HCT116 (cell line): ENCODE data around the gene PC. TPM values are rescaled to one million over a fixed set of nuclear protein-coding genes. Genes with fewer than 3 reads are reported as not detected.
A peak's percentile ranks its signal among the peaks of the same experiment; 100 is the strongest.

Experiments
- ATAC-seq: fragments of 200-7000 bp; cut with Tn5 transposase; 2 replicates; pipeline ENCODE4 v1.9.1; 2020; ENCODE audit warnings: mild to moderate bottlenecking, moderate library complexity
- Bru-seq: library from RNA; stranded (reverse); fragments of 400-500 nt; gene quantifications from one replicate; lab custom pipeline; 2021; lab: Mats Ljungman, UMichigan
- BruChase-seq, 2 experiments: library from RNA; stranded (reverse); fragments of 400-500 nt; gene quantifications; one replicate each; lab custom pipeline; 2021; lab: Mats Ljungman, UMichigan
- BruUV-seq: library from RNA; stranded (reverse); fragments of 400-500 nt; replicated peaks from 2 replicates; lab custom pipeline; 2021; lab: Mats Ljungman, UMichigan
- CTCF ChIA-PET: fragments of 300-600 bp; sonication (Branson Sonifier 250); formaldehyde crosslinking; loops from one replicate; lab custom pipeline; 2021; ENCODE audit warnings: antibody characterized with exemption; lab: Charles Lee
- POLR2A ChIA-PET: fragments of 300-600, 350-600 bp; sonication (Branson Sonifier 250); formaldehyde crosslinking; loops from one replicate; lab custom pipeline; 2021; ENCODE audit warnings: antibody characterized with exemption; lab: Charles Lee
- RAD21 ChIA-PET, 2 experiments: fragments of 300-600 bp; sonication (Branson Sonifier 250); formaldehyde crosslinking; loops; one replicate each; lab custom pipeline; 2023; ENCODE audit warnings: low total read pairs in 2 of 2; ENCODE audit not compliant: uncharacterized antibody in 2 of 2, unreplicated experiment in 2 of 2, low non-redundant PET in 1 of 2; lab: Charles Lee
- DNase-seq: peaks from one replicate; pipeline ENCODE4 v3.0.0-alpha.2; 2010; ENCODE audit warnings: low read depth, low spot score
- H2AFZ ChIP-seq: fragments of 200-600 bp; shearing (Covaris generic), sonication (generic); 2 replicates; pipeline ENCODE4 v1.6.1; 2017; ENCODE audit warnings: low read depth, mixed run types, mixed read lengths, antibody characterized with exemption, low read length; ENCODE audit not compliant: poor library complexity, severe bottlenecking
- H3K27ac ChIP-seq: 2 replicates; pipeline ENCODE4 v1.5.1; 2012; ENCODE audit warnings: low read depth, low read length
- H3K27me3 ChIP-seq: fragments of 200-600 bp; sonication (generic); 2 replicates; pipeline ENCODE4 v1.6.1; 2016; ENCODE audit warnings: mixed run types, low read length, mixed read lengths; ENCODE audit not compliant: insufficient read depth
- H3K36me3 ChIP-seq, 2 experiments: fragments of 200-500 bp in 1 of 2; fragments of 200-600 bp in 1 of 2; sonication (Bioruptor generic) in 1 of 2; sonication (generic) in 1 of 2; 2 replicates each; pipeline versions ENCODE4 v1.5.1 to v1.6.1; 2014 to 2016; ENCODE audit warnings: low read length in 2 of 2, inconsistent platforms in 1 of 2, mixed read lengths in 1 of 2, mixed run types in 1 of 2; ENCODE audit not compliant: insufficient read depth in 2 of 2, control insufficient read depth in 1 of 2
- H3K4me1 ChIP-seq, 2 experiments: fragments of 200-600 bp in 1 of 2; sonication (generic) in 1 of 2; 2 replicates each; pipeline versions ENCODE4 v1.5.1 to v1.6.1; 2012 to 2017; ENCODE audit warnings: low read length in 2 of 2, inconsistent platforms in 1 of 2, mild to moderate bottlenecking in 1 of 2, mixed read lengths in 1 of 2, mixed run types in 1 of 2, moderate library complexity in 1 of 2; ENCODE audit not compliant: insufficient read depth in 2 of 2, control insufficient read depth in 1 of 2
- H3K4me2 ChIP-seq: fragments of 200-600 bp; sonication (generic); 2 replicates; pipeline ENCODE4 v1.6.1; 2017; ENCODE audit warnings: mixed run types, low read length, mixed read lengths
- H3K4me3 ChIP-seq, 2 experiments: fragments of 200-600 bp in 1 of 2; sonication (generic) in 1 of 2; replicated peaks in 1 of 2; 2 replicates each; pipeline ENCODE4 v1.5.1; 2011 to 2016; ENCODE audit warnings: low read length in 2 of 2, control low read depth in 1 of 2, low read depth in 1 of 2, mild to moderate bottlenecking in 1 of 2, mixed read lengths in 1 of 2, mixed run types in 1 of 2
- H3K79me2 ChIP-seq: fragments of 200-600 bp; sonication (generic); 2 replicates; pipeline ENCODE4 v1.6.1; 2017; ENCODE audit warnings: mild to moderate bottlenecking, mixed run types, low read length, moderate library complexity, mixed read lengths; ENCODE audit not compliant: insufficient read depth
- H3K9ac ChIP-seq: fragments of 200-600 bp; sonication (generic); 2 replicates; pipeline ENCODE4 v1.6.1; 2016; ENCODE audit warnings: low read length, mixed read lengths
- H3K9me2 ChIP-seq: fragments of 200-600 bp; sonication (generic), shearing (Covaris generic); 2 replicates; pipeline ENCODE4 v1.6.1; 2017; ENCODE audit warnings: mixed run types, mild to moderate bottlenecking, moderate library complexity; ENCODE audit not compliant: insufficient read depth
- H3K9me3 ChIP-seq, 2 experiments: fragments of 200-500 bp in 1 of 2; fragments of 200-600 bp in 1 of 2; sonication (Bioruptor generic) in 1 of 2; sonication (generic) in 1 of 2; 2 replicates each; pipeline ENCODE4 v1.6.1; 2014 to 2017; ENCODE audit warnings: low read length in 2 of 2, mixed read lengths in 2 of 2, inconsistent platforms in 1 of 2, low read depth in 1 of 2, mild to moderate bottlenecking in 1 of 2, mixed run types in 1 of 2, moderate library complexity in 1 of 2; ENCODE audit not compliant: control insufficient read depth in 1 of 2, insufficient read depth in 1 of 2
- H4K20me1 ChIP-seq: fragments of 200-600 bp; sonication (generic), shearing (Covaris generic); 2 replicates; pipeline ENCODE4 v1.6.1; 2017; ENCODE audit warnings: mixed run types, mild to moderate bottlenecking, moderate library complexity; ENCODE audit not compliant: insufficient read depth
- CBX3 ChIP-seq: IDR thresholded peaks from 2 replicates; pipeline ENCODE4 v1.6.1; 2012; ENCODE audit warnings: low read depth
- EGR1 ChIP-seq: IDR thresholded peaks from 2 replicates; pipeline ENCODE4 v1.6.1; 2012; ENCODE audit warnings: low read depth
- JUND ChIP-seq: IDR thresholded peaks from 2 replicates; pipeline ENCODE4 v1.6.1; 2012
- POLR2A ChIP-seq: IDR thresholded peaks from 2 replicates; pipeline ENCODE4 v1.7.0; 2011; ENCODE audit warnings: borderline replicate concordance; ENCODE audit not compliant: insufficient read depth, insufficient read length; ENCODE audit errors: extremely low read depth
- POLR2AphosphoS5 ChIP-seq: IDR thresholded peaks from 2 replicates; pipeline ENCODE4 v1.6.1; 2011; ENCODE audit warnings: mild to moderate bottlenecking, low read depth, low read length, moderate library complexity
- SIN3A ChIP-seq: IDR thresholded peaks from 2 replicates; pipeline ENCODE4 v1.6.1; 2012; ENCODE audit warnings: low read depth
- SP1 ChIP-seq: IDR thresholded peaks from 2 replicates; pipeline ENCODE4 v1.6.1; 2012; ENCODE audit warnings: low read depth
- ZNF274 ChIP-seq: fragments of 200-500 bp; sonication (Bioruptor generic); IDR thresholded peaks from 2 replicates; pipeline ENCODE4 v1.6.1; 2014; ENCODE audit warnings: mild to moderate bottlenecking, low read depth, low read length, inconsistent platforms
- intact Hi-C: fragments of 100-400 bp; cut with micrococcal nuclease; formaldehyde crosslinking; loops from 2 replicates; pipeline ENCODE4 v1.10.0; 2022
- long read RNA-seq: library from polyadenylated mRNA; unstranded; transcript quantifications from one replicate; pipeline ENCODE4 v2.0.0, GENCODE V29; 2021; ENCODE audit not compliant: unreplicated experiment
- polyA plus RNA-seq: library from polyadenylated mRNA; unstranded; fragments of >200 nt; gene quantifications from 2 replicates; pipeline ENCODE4 v1.2.1, GENCODE V29; 2012; ENCODE audit warnings: missing spikeins
- total RNA-seq: library from RNA; stranded (reverse); gene quantifications from one replicate; pipeline ENCODE4 v1.2.1, GENCODE V29; 2021; ENCODE audit not compliant: unreplicated experiment
- TF ChIP-seq, protein P1 (sequence below): IDR thresholded peaks from 2 replicates; pipeline ENCODE4 v1.6.1; 2012
- TF ChIP-seq, protein P2 (sequence below): IDR thresholded peaks from 2 replicates; pipeline ENCODE4 v1.6.1; 2012

Gene PC, protein sequence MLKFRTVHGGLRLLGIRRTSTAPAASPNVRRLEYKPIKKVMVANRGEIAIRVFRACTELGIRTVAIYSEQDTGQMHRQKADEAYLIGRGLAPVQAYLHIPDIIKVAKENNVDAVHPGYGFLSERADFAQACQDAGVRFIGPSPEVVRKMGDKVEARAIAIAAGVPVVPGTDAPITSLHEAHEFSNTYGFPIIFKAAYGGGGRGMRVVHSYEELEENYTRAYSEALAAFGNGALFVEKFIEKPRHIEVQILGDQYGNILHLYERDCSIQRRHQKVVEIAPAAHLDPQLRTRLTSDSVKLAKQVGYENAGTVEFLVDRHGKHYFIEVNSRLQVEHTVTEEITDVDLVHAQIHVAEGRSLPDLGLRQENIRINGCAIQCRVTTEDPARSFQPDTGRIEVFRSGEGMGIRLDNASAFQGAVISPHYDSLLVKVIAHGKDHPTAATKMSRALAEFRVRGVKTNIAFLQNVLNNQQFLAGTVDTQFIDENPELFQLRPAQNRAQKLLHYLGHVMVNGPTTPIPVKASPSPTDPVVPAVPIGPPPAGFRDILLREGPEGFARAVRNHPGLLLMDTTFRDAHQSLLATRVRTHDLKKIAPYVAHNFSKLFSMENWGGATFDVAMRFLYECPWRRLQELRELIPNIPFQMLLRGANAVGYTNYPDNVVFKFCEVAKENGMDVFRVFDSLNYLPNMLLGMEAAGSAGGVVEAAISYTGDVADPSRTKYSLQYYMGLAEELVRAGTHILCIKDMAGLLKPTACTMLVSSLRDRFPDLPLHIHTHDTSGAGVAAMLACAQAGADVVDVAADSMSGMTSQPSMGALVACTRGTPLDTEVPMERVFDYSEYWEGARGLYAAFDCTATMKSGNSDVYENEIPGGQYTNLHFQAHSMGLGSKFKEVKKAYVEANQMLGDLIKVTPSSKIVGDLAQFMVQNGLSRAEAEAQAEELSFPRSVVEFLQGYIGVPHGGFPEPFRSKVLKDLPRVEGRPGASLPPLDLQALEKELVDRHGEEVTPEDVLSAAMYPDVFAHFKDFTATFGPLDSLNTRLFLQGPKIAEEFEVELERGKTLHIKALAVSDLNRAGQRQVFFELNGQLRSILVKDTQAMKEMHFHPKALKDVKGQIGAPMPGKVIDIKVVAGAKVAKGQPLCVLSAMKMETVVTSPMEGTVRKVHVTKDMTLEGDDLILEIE
- total RNA-seq (24.1 TPM), Bru-seq, nascent RNA (percentile 46 among the genes with signal in this experiment), BruChase-seq, experiment 1, labeled RNA remaining after a 6-hour chase (percentile 47 among the genes with signal in this experiment), BruChase-seq, experiment 2, labeled RNA remaining after a 2-hour chase (percentile 43 among the genes with signal in this experiment)
- 23.7 and 26.8 TPM in 2 replicates for polyA plus RNA-seq
- long read RNA-seq, full-length matches to known transcripts = 14 of 27 reads
- long read RNA-seq, partial matches to known transcripts = 8 of 27 reads
- long read RNA-seq, other reads (novel, unspliced or antisense) = 5 of 27 reads

DNA sequence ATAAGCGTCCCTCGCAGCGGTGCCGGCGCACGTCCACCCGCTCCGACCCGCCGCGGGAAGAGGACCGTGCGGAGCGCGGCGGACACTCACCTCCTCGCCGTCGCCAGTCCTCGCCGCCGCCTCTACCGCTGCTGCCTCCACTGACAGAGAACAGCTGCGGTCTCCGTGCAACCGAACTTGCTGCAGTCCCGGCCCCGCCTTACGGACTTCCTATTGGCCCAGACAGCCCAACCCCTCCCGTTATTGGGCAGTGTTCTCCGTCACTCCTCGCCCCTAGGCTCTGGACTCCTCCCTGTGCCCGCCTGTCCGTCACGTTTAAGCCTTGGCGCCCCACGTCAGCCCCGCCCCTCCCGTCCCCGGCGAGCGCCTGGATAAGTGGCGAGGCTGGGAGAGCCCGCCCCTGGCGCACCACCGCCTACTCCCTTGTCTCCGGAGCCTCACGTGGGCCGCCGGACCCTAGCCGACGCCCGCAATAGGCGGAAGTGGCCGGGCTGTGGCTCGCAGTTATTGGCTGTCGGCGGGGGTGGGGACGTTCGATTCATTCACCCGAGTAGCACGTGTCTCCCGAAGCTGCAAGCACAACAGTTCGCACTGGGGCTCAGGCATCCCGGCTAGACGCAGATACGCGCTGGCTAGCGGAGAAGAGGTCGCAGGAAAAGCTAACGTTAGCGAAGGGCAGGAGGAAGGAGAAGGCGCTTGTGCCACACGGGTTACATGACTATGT, at the start of gene PC:
Gene PC (minus strand): TSS at position 152 of the 724 bp plus-strand sequence. CDS start 86,224 bp downstream, outside the sequence.
- Histone ChIP-seq H3K4me2 (peak within 1 kb of the TSS; percentile 94), H3K4me3 (peak within 1 kb of the TSS; percentile 46 to 65), H4K20me1 (no peaks in the 10 kb centered on the region), H3K4me1 (peaks cover 17 to 26% of the 10 kb centered on the region in 2 experiments), H3K79me2 (no peaks in the 10 kb centered on the region), H3K36me3 (no peaks in the 10 kb centered on the region), H3K27ac (peak within 1 kb of the TSS; percentile 14; the same call in 1 of the 2 replicates), H3K9ac (peak within 1 kb of the TSS; percentile 49; the same call in 1 of the 2 replicates), H3K9me2 (no peaks in the 10 kb centered on the region), H2AFZ (peak within 1 kb of the TSS; percentile 84), H3K27me3 (no peaks in the 10 kb centered on the region), H3K9me3 (no peaks in the 10 kb centered on the region)
- BruUV-seq = no TSS peak
- DNase-seq (peak; percentile 99), ATAC-seq (peak; percentile 98)
- TF ChIP-seq, protein P1, sequence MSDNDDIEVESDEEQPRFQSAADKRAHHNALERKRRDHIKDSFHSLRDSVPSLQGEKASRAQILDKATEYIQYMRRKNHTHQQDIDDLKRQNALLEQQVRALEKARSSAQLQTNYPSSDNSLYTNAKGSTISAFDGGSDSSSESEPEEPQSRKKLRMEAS = peak; percentile 100
- TF ChIP-seq CBX3 = peak; percentile 82; the same call in 1 of the 2 replicates
- TF ChIP-seq EGR1 = peak; percentile 73; the same call in 1 of the 2 replicates
- TF ChIP-seq, protein P2, sequence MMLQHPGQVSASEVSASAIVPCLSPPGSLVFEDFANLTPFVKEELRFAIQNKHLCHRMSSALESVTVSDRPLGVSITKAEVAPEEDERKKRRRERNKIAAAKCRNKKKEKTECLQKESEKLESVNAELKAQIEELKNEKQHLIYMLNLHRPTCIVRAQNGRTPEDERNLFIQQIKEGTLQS = no peak
- no peak for TF ChIP-seq POLR2A
- TF ChIP-seq SIN3A = peak; percentile 93
- peak; percentile 52 for TF ChIP-seq POLR2AphosphoS5
- TF ChIP-seq ZNF274 = no peak
- no peak for TF ChIP-seq JUND
- TF ChIP-seq SP1 = peak; percentile 97
- ChIA-PET RAD21 (no interaction called here), POLR2A (interaction anchor here (1.9 kb wide), 1 partner anchor 12 kb away, joined by 8 read pairs; no protein-coding TSS in a partner anchor), CTCF (no interaction called here)
- intact Hi-C loops = loop anchor here (10.0 kb wide), 1 partner anchor 74 kb away; no protein-coding TSS in a partner anchor
